GM12878 (cell line): ENCODE data around the gene FAM222B. TPM values are rescaled to one million over a fixed set of nuclear protein-coding genes. Genes with fewer than 3 reads are reported as not detected.
A peak's percentile ranks its signal among the peaks of the same experiment; 100 is the strongest.

Source experiments
- ATAC-seq: fragments of 200-7000 bp; cut with Tn5 transposase; 3 replicates; pipeline ENCODE4 v1.9.1; 2020; ENCODE audit warnings: mild to moderate bottlenecking, moderate library complexity
- BruUV-seq: library from RNA; stranded (reverse); fragments of 400-500 nt; replicated peaks from 2 replicates; lab custom pipeline; 2021; lab: Mats Ljungman, UMichigan
- CTCF ChIA-PET: fragments of 300-600 bp; sonication (Branson Sonifier 250); formaldehyde crosslinking; extraction: SDS; loops from one replicate; lab custom pipeline; 2021; ENCODE audit warnings: inconsistent platforms; lab: Yijun Ruan, JAX
- POLR2A ChIA-PET: fragments of 350-600 bp; formaldehyde crosslinking; extraction: SDS; loops from one replicate; lab custom pipeline; 2021; ENCODE audit warnings: inconsistent platforms; lab: Charles Lee
- RAD21 ChIA-PET: fragments of 300-600 bp; sonication (Branson Sonifier 250); formaldehyde crosslinking; loops from one replicate; lab custom pipeline; 2023; ENCODE audit warnings: antibody characterized with exemption; ENCODE audit not compliant: unreplicated experiment; lab: Charles Lee
- SMC1A ChIA-PET: fragments of 300-600 bp; sonication (Branson Sonifier 250); formaldehyde crosslinking; loops from one replicate; lab custom pipeline; 2023; ENCODE audit not compliant: unreplicated experiment, uncharacterized antibody; lab: Charles Lee
- DNase-seq: peaks from one replicate; pipeline ENCODE4 v3.0.0-alpha.2; 2011; ENCODE audit warnings: low read depth, low spot score
- FAIRE-seq: peaks from 3 replicates; lab custom pipeline; 2011; peaks lifted over from hg19 to GRCh38; lab: Jason Lieb, UNC
- H2AFZ ChIP-seq: 2 replicates; pipeline ENCODE4 v1.6.0; 2011; ENCODE audit warnings: low read depth, low read length, control low read depth; ENCODE audit not compliant: control insufficient read depth
- H3K27ac ChIP-seq: 2 replicates; pipeline ENCODE4 v1.5.1; 2011; ENCODE audit warnings: control low read depth; ENCODE audit not compliant: control insufficient read depth, insufficient read depth
- H3K27me3 ChIP-seq, 2 experiments: replicated peaks in 1 of 2; 2 replicates each; pipeline versions ENCODE4 v1.6.0 to v1.6.1; 2011; ENCODE audit warnings: low read length in 1 of 2; ENCODE audit not compliant: control insufficient read depth in 2 of 2, insufficient read depth in 2 of 2
- H3K36me3 ChIP-seq, 2 experiments: 2 replicates each; pipeline ENCODE4 v1.5.1; 2011; ENCODE audit warnings: low read length in 1 of 2; ENCODE audit not compliant: control insufficient read depth in 2 of 2, insufficient read depth in 2 of 2
- H3K4me1 ChIP-seq: 2 replicates; pipeline ENCODE4 v1.6.1; 2011; ENCODE audit warnings: mild to moderate bottlenecking, low read length, moderate library complexity, mixed read lengths; ENCODE audit not compliant: control insufficient read depth, insufficient read depth
- H3K4me2 ChIP-seq: 2 replicates; pipeline ENCODE4 v1.6.0; 2011; ENCODE audit warnings: control low read depth; ENCODE audit not compliant: control insufficient read depth, insufficient read depth
- H3K4me3 ChIP-seq: fragments of 200-600 bp; sonication (generic); 2 replicates; pipeline ENCODE4 v1.5.1; 2016
- H3K79me2 ChIP-seq: 2 replicates; pipeline ENCODE4 v1.6.0; 2011; ENCODE audit warnings: low read length; ENCODE audit not compliant: control insufficient read depth, insufficient read depth
- H3K9ac ChIP-seq: 2 replicates; pipeline ENCODE4 v1.8.0; 2011; ENCODE audit warnings: low read length, control low read depth, mixed read lengths; ENCODE audit not compliant: control insufficient read depth, insufficient read depth
- H3K9me3 ChIP-seq: replicated peaks from 3 replicates; pipeline ENCODE4 v1.5.1; 2011; ENCODE audit warnings: mild to moderate bottlenecking, low read length; ENCODE audit not compliant: control insufficient read depth, insufficient read depth
- H4K20me1 ChIP-seq: 2 replicates; pipeline ENCODE4 v1.6.0; 2011; ENCODE audit not compliant: control insufficient read depth, insufficient read depth
- ASH2L ChIP-seq: fragments of 300-600, 200-600 bp; sonication (generic); IDR thresholded peaks from 2 replicates; pipeline ENCODE4 v1.6.1; 2017; ENCODE audit warnings: low read depth, mild to moderate bottlenecking, borderline replicate concordance
- ATF3 ChIP-seq: IDR thresholded peaks from 2 replicates; pipeline ENCODE4 v1.6.1; 2011; ENCODE audit warnings: low read depth, mild to moderate bottlenecking, low read length, moderate library complexity, borderline replicate concordance; ENCODE audit errors: extremely low read depth
- BRCA1 ChIP-seq: IDR thresholded peaks from 2 replicates; pipeline ENCODE4 v1.6.1; 2011; ENCODE audit warnings: low read depth, low read length, improper control_type of control experiment
- CHD4 ChIP-seq: fragments of 200-600 bp; sonication (generic); IDR thresholded peaks from 2 replicates; pipeline ENCODE4 v1.6.1; 2016; ENCODE audit warnings: mild to moderate bottlenecking
- EZH2 ChIP-seq: IDR thresholded peaks from 2 replicates; pipeline ENCODE4 v1.6.1; 2012; ENCODE audit warnings: low read depth, mild to moderate bottlenecking, control low read depth, inconsistent platforms, low read length, borderline replicate concordance; ENCODE audit not compliant: control insufficient read depth
- FOXK2 ChIP-seq: fragments of 450-650 bp; IDR thresholded peaks from 2 replicates; pipeline ENCODE4 v1.6.1; 2017; ENCODE audit warnings: mild to moderate bottlenecking, moderate library complexity
- PAX5 ChIP-seq: IDR thresholded peaks from 2 replicates; pipeline ENCODE4 v1.6.1; 2011; ENCODE audit warnings: low read depth, low read length, borderline replicate concordance
- RAD21 ChIP-seq: IDR thresholded peaks from 2 replicates; pipeline ENCODE4 v1.6.1; 2011; ENCODE audit warnings: mild to moderate bottlenecking, low read depth, low read length, moderate library complexity; ENCODE audit not compliant: insufficient read depth
- STAT3 ChIP-seq: IDR thresholded peaks from 2 replicates; pipeline ENCODE4 v1.6.1; 2011; ENCODE audit warnings: low read depth, low read length, improper control_type of control experiment
- TBL1XR1 ChIP-seq: IDR thresholded peaks from 2 replicates; pipeline ENCODE4 v1.6.1; 2012; ENCODE audit warnings: low read depth, low read length, improper control_type of control experiment
- TCF3 ChIP-seq: IDR thresholded peaks from 2 replicates; pipeline ENCODE4 v1.6.1; 2012; ENCODE audit warnings: low read depth, mild to moderate bottlenecking, low read length, borderline replicate concordance; ENCODE audit not compliant: insufficient read depth
- ZBTB4 ChIP-seq: fragments of 450-650 bp; formaldehyde crosslinking; IDR thresholded peaks from 2 replicates; pipeline ENCODE4 v1.4.0; 2022; ENCODE audit warnings: mild to moderate bottlenecking, moderate library complexity
- ZNF207 ChIP-seq: fragments of 450-650 bp; IDR thresholded peaks from 2 replicates; pipeline ENCODE4 v1.6.1; 2014; ENCODE audit warnings: antibody characterized with exemption, mild to moderate bottlenecking, borderline replicate concordance
- ZNF24 ChIP-seq: fragments of 450-650 bp; IDR thresholded peaks from 2 replicates; pipeline ENCODE4 v1.6.1; 2017; ENCODE audit warnings: antibody characterized with exemption, mild to moderate bottlenecking
- WGBS: methylation state at CpG from one replicate; pipeline ENCODE4 v1.1.6; 2016; ENCODE audit warnings: low lambda C conversion rate; ENCODE audit not compliant: insufficient replicate concordance, insufficient coverage; ENCODE audit errors: missing lambda C conversion rate; 5-methylcytosine and 5-hydroxymethylcytosine counted together
- in situ Hi-C: fragments of 300-500 bp; cut with MboI; formaldehyde crosslinking; loops from 9 replicates; pipeline ENCODE4 v1.14.3; 2018; ENCODE audit warnings: mixed read lengths
- intact Hi-C: fragments of 100-400 bp; cut with micrococcal nuclease; formaldehyde crosslinking; loops from one replicate; pipeline ENCODE4 v1.14.2; 2022; ENCODE audit not compliant: unreplicated experiment
- polyA plus RNA-seq, 11 experiments: library from polyadenylated mRNA; depleted of rRNA in 4 of 11; unstranded in 6 of 11; stranded (reverse) in 5 of 11; fragments of >200 nt; fragmentation: Nextera tagmentation in 4 of 11; fragmentation: Illumina TruSeq in 1 of 11; extraction: Ambion mirVana in 4 of 11; extraction: Trizol in 1 of 11; gene quantifications; 1 replicate in 1 of 11; 2 replicates in 10 of 11; pipeline versions ENCODE4 v1.2.1 to v1.2.3, GENCODE V29; 2011 to 2016; ENCODE audit warnings: inconsistent platforms in 2 of 11, missing spikeins in 2 of 11, low read depth in 1 of 11
- total RNA-seq, 4 experiments: library from RNA; depleted of rRNA in 3 of 4; stranded (reverse); fragments of >200 nt in 3 of 4; fragmentation: Illumina TruSeq in 1 of 4; extraction: Trizol in 1 of 4; gene quantifications; 2 replicates each; pipeline versions ENCODE4 v1.2.1 to v1.2.3, GENCODE V29; 2013 to 2021
- TF ChIP-seq, protein P1 (sequence below): IDR thresholded peaks from 2 replicates; pipeline ENCODE4 v1.6.1; 2012; ENCODE audit warnings: low read length, inconsistent platforms
- TF ChIP-seq, protein P2 (sequence below): fragments of 450-650 bp; IDR thresholded peaks from 2 replicates; pipeline ENCODE4 v1.6.1; 2017; ENCODE audit warnings: borderline replicate concordance

FAM222B gene
- total and polyA plus RNA-seq, 10 of the 15 experiments (the other 5 are each of a cell fraction or from before 2014, with no cell fraction given): 2.8 to 18.3 (median 6.4) TPM

GRCh38 chr17:28738680-28739384 lies 103.8 kb downstream of the FAM222B start:
- ATAC-seq (peak; percentile 51), DNase-seq (peak; percentile 72)
- H3K9ac ChIP-seq: peak overlapping the region; percentile 73
- TF ChIP-seq ATF3 (no peak), EZH2 (no peak), TBL1XR1 (peak; percentile 86), BRCA1 (no peak), TCF3 (peak; percentile 97), ZNF24 (no peak), CHD4 (no peak), ASH2L (no peak), PAX5 (peak; percentile 65; the same call in 1 of the 2 replicates), RAD21 (no peak), STAT3 (no peak), ZBTB4 (CRISPR knock-in tag) (no peak), FOXK2 (no peak), ZNF207 (no peak)
- TF ChIP-seq, protein P1, sequence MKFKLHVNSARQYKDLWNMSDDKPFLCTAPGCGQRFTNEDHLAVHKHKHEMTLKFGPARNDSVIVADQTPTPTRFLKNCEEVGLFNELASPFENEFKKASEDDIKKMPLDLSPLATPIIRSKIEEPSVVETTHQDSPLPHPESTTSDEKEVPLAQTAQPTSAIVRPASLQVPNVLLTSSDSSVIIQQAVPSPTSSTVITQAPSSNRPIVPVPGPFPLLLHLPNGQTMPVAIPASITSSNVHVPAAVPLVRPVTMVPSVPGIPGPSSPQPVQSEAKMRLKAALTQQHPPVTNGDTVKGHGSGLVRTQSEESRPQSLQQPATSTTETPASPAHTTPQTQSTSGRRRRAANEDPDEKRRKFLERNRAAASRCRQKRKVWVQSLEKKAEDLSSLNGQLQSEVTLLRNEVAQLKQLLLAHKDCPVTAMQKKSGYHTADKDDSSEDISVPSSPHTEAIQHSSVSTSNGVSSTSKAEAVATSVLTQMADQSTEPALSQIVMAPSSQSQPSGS: no peak
- TF ChIP-seq, protein P2, sequence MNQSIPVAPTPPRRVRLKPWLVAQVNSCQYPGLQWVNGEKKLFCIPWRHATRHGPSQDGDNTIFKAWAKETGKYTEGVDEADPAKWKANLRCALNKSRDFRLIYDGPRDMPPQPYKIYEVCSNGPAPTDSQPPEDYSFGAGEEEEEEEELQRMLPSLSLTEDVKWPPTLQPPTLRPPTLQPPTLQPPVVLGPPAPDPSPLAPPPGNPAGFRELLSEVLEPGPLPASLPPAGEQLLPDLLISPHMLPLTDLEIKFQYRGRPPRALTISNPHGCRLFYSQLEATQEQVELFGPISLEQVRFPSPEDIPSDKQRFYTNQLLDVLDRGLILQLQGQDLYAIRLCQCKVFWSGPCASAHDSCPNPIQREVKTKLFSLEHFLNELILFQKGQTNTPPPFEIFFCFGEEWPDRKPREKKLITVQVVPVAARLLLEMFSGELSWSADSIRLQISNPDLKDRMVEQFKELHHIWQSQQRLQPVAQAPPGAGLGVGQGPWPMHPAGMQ: no peak

More at GRCh38 chr17:28738680-28739384, 103.8 kb downstream of the FAM222B start:
- SMC1A ChIA-PET: interaction anchor here (0.9 to 17.8 kb wide), 4 partner anchors 10 to 210 kb away, joined by 3 to 326 read pairs (median 5); partner anchors contain the start of genes NEK8, RPL23A and TLCD1
- H3K36me3 ChIP-seq: peaks cover 0 to 7% of the 10 kb centered on the region in 2 experiments; a peak in 2 of 4 replicates
- H2AFZ ChIP-seq: no peak overlapping the region; the same call in 1 of the 2 replicates
- RAD21 ChIA-PET: interaction anchor here (0.9 to 17.4 kb wide), 3 partner anchors 10 to 19 kb away, joined by 6 to 375 read pairs (median 7); partner anchors contain the start of genes NEK8, RPL23A and TLCD1
- intact Hi-C loops (loop anchor here (1.0 kb wide), 1 partner anchor 11 kb away; the partner anchor contains the start of gene NEK8), in situ Hi-C loops (loop anchor here (25.0 kb wide), 1 partner anchor 1277 kb away; the partner anchor contains the start of gene KSR1)
- peak overlapping the region; percentile 76 for H3K4me2 ChIP-seq
- H3K27ac ChIP-seq: peak overlapping the region; percentile 96
- peaks cover 74% of the 10 kb centered on the region for H3K4me1 ChIP-seq
- no TSS peak for BruUV-seq
- 15% methylated on average over 10 of the region's 10 CpGs for WGBS
- no peaks in the 10 kb centered on the region for H4K20me1 ChIP-seq
- POLR2A ChIA-PET: interaction anchor here (0.6 to 15.2 kb wide), 2 partner anchors 11 to 22 kb away, joined by 4 to 485 read pairs; partner anchors contain the start of genes NEK8, RPL23A and TLCD1
- peak overlapping the region; percentile 60 for H3K4me3 ChIP-seq
- no peak for FAIRE-seq
- H3K27me3 ChIP-seq: no peaks in the 10 kb centered on the region
- CTCF ChIA-PET: interaction anchor here (1.1 to 7.4 kb wide), 4 partner anchors 11 to 25 kb away, joined by 3 to 95 read pairs (median 5); partner anchors contain the start of genes NEK8 and TLCD1
- peaks cover 32% of the 10 kb centered on the region for H3K79me2 ChIP-seq
- H3K9me3 ChIP-seq: peaks cover 8% of the 10 kb centered on the region; the same call in 2 of the 3 replicates
